Esophagus (tissue), 2 donors: Measurements from ENCODE around the gene CSRP1. TPM values are rescaled to one million over a fixed set of nuclear protein-coding genes. Genes with fewer than 3 reads are reported as not detected.

ENCODE experiments used
- H3K27ac ChIP-seq, 2 donors: one replicate each; pipeline ENCODE4 v1.5.1; 2013; ENCODE audit warnings: low read depth in 2 of 2, mild to moderate bottlenecking in 2 of 2, inconsistent platforms in 1 of 2, low read length in 1 of 2, moderate library complexity in 1 of 2
- H3K27me3 ChIP-seq, 2 donors: one replicate each; pipeline ENCODE4 v1.6.1; 2013; ENCODE audit warnings: low read length in 2 of 2, control low read depth in 1 of 2, mild to moderate bottlenecking in 1 of 2; ENCODE audit not compliant: insufficient read depth in 2 of 2, control insufficient read depth in 1 of 2
- H3K36me3 ChIP-seq, 2 donors: one replicate each; pipeline ENCODE4 v1.6.1; 2013; ENCODE audit warnings: low read length in 1 of 2; ENCODE audit not compliant: control insufficient read depth in 2 of 2, insufficient read depth in 2 of 2
- H3K4me1 ChIP-seq, 2 donors: one replicate each; pipeline ENCODE4 v1.6.1; 2013; ENCODE audit warnings: low read length in 1 of 2; ENCODE audit not compliant: control insufficient read depth in 2 of 2, insufficient read depth in 2 of 2
- H3K4me3 ChIP-seq, 2 donors: one replicate each; pipeline ENCODE4 v1.5.1; 2013; ENCODE audit warnings: low read length in 2 of 2, mild to moderate bottlenecking in 2 of 2, low read depth in 1 of 2, moderate library complexity in 1 of 2
- H3K9me3 ChIP-seq, 2 donors: one replicate each; pipeline ENCODE4 v1.6.1; 2013; ENCODE audit warnings: mild to moderate bottlenecking in 2 of 2, low read depth in 1 of 2, low read length in 1 of 2, moderate library complexity in 1 of 2; ENCODE audit not compliant: control insufficient read depth in 2 of 2, insufficient read depth in 1 of 2
- WGBS, 2 donors: extraction: QIAGEN DNeasy Blood & Tissue Kit; methylation state at CpG; one replicate each; pipeline ENCODE4 v1.1.7; 2013; 5-methylcytosine and 5-hydroxymethylcytosine counted together
- polyA plus RNA-seq, 2 donors: library from polyadenylated mRNA; stranded (reverse); fragments of 200-250 nt; gene quantifications; one replicate each; pipeline ENCODE4 v1.2.3, GENCODE V29; 2013
- donor health status: healthy with polysubstance abuse.
- donor health status: Bipolar disorder and iron deficiency.

CSRP1 gene
- polyA plus RNA-seq, 2 donors = 174 to 333 TPM

DNA sequence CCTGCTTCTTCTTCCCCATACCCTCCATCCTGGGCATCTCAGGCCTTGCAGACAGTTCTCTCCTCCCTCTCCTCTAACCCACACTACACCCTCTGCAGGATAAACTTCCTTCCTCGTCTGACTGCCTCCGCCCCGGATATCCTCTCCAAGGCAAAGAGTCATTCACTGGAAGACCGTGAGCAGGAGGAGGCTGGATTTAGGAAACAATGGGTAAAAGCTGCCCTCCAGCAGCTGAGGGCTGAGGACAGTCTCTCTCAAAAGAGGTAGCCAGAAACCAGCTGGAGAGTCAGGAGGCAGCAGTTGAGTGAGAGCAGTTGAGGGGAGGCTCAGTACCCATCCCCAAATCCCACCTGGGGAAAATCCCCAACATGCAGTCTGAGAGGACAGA is 1.4 kb downstream of the CSRP1 start:
- H3K27me3 ChIP-seq = no peaks in the 10 kb centered on the region
- WGBS, 2 donors = 6 to 13% methylated on average over 4 of the region's 4 CpGs
- H3K27ac ChIP-seq = peak overlapping the region; percentile 92 to 97
- H3K4me3 ChIP-seq = peak overlapping the region; percentile 86 to 91
- no peaks in the 10 kb centered on the region for H3K9me3 ChIP-seq
- H3K36me3 ChIP-seq = no peaks in the 10 kb centered on the region
- peaks cover 12 to 21% of the 10 kb centered on the region in 2 donors for H3K4me1 ChIP-seq

DNA sequence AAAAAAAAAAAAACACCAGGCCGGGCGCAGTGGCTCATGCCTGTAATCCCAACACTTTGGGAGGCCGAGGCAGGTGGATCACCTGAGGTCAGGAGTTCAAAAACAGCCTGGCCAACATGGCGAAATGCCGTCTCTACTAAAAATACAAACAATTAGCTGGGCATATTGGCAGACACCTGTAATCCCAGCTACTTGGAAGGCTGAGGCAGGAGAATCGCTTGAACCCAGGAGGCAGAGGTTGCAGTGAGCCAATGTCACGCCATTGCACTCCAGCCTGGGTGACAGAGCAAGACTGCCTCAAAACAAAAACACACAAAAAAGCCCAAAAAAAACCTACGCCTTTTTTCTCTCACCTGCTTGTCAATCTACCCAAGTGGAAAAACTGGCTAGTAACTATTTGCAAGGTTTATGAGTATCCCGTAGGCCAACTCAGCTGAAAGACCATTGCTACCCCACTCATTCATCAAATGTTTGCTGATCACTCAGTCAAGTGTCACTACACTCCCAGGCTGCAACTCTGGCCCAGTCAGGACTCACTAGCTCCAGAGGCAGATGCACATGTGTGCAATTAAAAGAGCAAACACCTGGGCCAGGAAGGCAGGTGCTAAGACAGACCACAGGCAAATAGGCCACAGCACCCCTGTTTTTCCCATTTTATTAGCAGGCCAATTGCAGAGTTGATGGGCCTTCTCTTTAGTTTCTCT is 2.0 kb downstream of the CSRP1 start:
- 55 to 65% methylated on average over 9 of the region's 9 CpGs for WGBS, 2 donors
- Histone ChIP-seq H3K27me3 (no peaks in the 10 kb centered on the region), H3K9me3 (no peaks in the 10 kb centered on the region), H3K36me3 (no peaks in the 10 kb centered on the region), H3K4me3 (peak overlapping the region; percentile 86 to 91), H3K27ac (peak overlapping the region; percentile 92 to 97), H3K4me1 (peaks cover 14 to 25% of the 10 kb centered on the region in 2 donors)

DNA sequence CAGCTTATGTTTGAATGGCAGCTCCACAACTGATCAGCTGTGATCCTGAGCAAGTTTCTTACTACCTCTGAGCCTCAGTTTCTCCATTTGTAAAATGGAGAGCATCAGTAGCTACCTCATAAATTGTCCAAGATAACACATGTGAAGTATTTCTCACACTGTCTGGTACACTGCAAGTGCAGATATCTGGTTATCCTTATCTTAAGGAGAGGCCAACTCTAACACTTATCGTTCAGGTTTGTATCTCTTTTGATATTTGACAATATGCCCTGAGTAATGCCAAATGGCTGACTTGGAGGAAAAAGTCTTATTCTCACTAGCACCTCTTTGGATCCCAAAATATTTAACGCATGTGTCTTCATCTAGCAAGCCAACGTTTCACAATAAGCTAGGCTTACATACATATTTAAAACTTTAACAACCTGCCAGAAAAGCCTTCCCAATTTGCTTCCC is 2.7 kb downstream of the CSRP1 start:
- Histone ChIP-seq H3K4me3 (peak overlapping the region in 1 of 2 donors; percentile 38), H3K27ac (peak overlapping the region; percentile 85 to 97), H3K9me3 (no peaks in the 10 kb centered on the region), H3K36me3 (peaks cover 0 to under 1% of the 10 kb centered on the region in 2 donors), H3K27me3 (no peaks in the 10 kb centered on the region), H3K4me1 (peaks cover 17 to 28% of the 10 kb centered on the region in 2 donors)
- 39 to 49% methylated on average over 3 of the region's 3 CpGs for WGBS, 2 donors

DNA sequence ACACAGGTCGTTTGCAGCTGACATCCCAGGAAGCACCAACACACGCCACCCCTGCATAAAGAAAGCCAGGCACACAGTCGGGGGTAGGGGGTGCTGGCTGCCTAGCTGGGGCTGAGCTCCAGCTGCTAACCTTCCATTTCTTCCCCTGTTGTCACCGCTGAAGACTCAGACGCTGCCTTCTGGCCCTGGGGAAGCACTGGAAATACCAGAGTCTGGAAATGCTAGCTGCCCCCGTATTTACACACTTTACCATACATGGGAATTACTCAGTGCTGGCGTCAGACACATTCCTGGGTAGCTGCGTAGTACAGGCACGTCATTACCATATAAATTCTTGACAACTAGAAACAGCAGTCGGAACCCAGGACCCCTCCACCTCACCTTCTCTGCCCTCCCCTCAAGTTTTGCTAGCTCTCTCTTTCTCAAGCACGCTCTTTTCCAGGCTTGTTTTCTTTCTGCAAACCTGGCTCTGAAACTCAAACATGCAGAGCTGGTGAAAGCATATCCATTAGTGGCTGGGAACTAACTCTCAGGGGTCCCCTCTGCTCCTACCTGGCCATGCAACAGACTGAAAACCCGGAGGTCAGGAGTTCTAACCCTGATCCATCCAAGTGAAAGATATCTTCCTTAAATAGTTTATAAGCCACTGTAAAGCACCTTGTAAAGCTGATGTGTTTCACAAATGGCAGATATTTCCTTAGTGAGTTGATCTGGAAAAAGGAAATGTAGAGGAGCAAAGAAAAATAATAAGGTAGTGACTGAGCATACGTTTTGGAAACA is 3.3 kb downstream of the CSRP1 start:
- H3K27ac ChIP-seq = peak overlapping the region; percentile 85 to 90
- H3K27me3 ChIP-seq = no peaks in the 10 kb centered on the region
- H3K36me3 ChIP-seq = peaks cover 4% of the 10 kb centered on the region in 2 donors
- H3K4me1 ChIP-seq = peaks cover 17 to 30% of the 10 kb centered on the region in 2 donors
- 29 to 40% methylated on average over 13 of the region's 13 CpGs for WGBS, 2 donors
- peak overlapping the region in 1 of 2 donors; percentile 38 for H3K4me3 ChIP-seq
- H3K9me3 ChIP-seq = no peaks in the 10 kb centered on the region

DNA sequence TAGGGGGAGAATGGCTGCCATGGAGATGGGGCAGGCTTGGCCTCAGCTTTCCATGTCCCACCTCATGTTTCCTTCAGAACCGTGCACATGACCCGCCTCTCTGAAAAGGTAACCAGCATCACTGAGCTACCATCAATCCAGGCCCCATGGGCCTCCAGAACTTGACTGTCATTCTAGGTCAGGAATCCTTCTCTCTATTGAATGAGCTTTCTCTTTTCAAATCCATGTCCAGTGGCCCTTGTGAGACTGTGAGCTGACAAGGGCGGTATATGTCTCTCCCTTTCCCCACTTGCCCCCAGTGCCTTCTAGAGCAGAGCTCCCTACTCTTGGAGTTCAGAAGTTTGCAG is 4.4 kb downstream of the CSRP1 start:
- peaks cover 4 to 7% of the 10 kb centered on the region in 2 donors for H3K36me3 ChIP-seq
- H3K27me3 ChIP-seq = no peaks in the 10 kb centered on the region
- peaks cover 13 to 34% of the 10 kb centered on the region in 2 donors for H3K4me1 ChIP-seq
- H3K9me3 ChIP-seq = no peaks in the 10 kb centered on the region
- H3K4me3 ChIP-seq = no peak overlapping the region
- H3K27ac ChIP-seq = peak overlapping the region; percentile 18 to 91
- WGBS, 2 donors = 66 to 73% methylated on average over 3 of the region's 3 CpGs

DNA sequence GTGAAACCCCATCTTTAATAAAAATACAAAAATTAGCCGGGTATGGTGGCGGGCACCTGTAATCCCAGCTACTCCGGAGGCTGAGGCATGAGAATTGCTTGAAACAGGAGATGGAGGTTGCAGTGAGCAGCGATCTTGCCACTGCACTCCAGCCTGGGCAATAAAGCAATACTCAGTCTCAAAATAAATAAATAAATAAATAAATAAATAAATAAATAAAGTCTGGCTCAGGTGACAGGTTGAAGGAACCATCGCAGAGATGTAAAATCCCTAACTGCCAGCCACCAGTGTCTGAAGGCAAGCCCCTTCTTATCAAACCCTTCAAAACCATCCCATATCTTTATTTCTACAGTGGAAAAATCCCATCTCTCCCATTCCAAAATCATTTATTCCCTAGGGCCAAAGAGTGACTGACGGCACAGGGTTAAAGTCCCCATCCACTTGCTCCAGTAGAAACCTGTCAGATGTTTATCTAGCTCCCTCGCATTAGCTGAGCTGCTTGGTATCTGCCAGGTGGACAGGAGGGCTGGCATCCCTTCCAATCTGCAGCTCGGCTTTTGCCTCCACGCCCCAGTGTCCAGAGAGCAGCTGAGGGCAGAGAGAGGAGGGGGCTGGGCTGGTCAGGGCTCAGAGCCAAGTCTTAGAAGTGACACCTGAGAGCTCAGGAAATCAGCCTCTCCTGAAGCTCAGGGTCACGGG is 5.0 kb downstream of the CSRP1 start:
- peak overlapping the region; percentile 81 to 91 for H3K27ac ChIP-seq
- WGBS, 2 donors = 56 to 67% methylated on average over 10 of the region's 10 CpGs

DNA sequence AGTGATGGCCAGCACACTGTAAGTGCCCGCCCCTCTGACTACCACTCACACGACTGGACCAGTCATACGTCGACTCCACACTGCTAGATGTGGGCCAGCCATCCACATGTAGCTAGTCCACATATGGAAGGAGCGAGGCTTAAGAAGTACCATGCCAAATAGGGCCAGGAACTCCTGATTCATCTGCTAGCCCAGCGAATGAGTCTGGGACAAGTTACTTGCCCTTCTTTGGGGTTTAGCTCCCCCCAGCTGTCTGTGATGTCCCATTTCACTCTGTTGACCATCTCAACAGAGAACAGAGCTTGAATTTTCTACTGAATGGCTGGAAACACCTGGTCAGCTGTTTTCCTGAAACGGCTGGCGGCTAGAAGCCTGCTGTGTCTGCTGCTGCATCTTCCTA is 5.8 kb downstream of the CSRP1 start:
- Histone ChIP-seq H3K36me3 (peaks cover 4 to 7% of the 10 kb centered on the region in 2 donors), H3K4me3 (no peak overlapping the region), H3K9me3 (no peaks in the 10 kb centered on the region), H3K27ac (peak overlapping the region; percentile 81 to 91), H3K4me1 (peaks cover 12 to 33% of the 10 kb centered on the region in 2 donors), H3K27me3 (no peaks in the 10 kb centered on the region)
- 68 to 78% methylated on average over 8 of the region's 8 CpGs for WGBS, 2 donors

More for the DNA sequence above, 5.0 kb downstream of the CSRP1 start:
- peaks cover 4 to 7% of the 10 kb centered on the region in 2 donors for H3K36me3 ChIP-seq
- H3K4me1 ChIP-seq = peaks cover 12 to 30% of the 10 kb centered on the region in 2 donors
- H3K27me3 ChIP-seq = no peaks in the 10 kb centered on the region
- H3K9me3 ChIP-seq = no peaks in the 10 kb centered on the region
- no peak overlapping the region for H3K4me3 ChIP-seq

DNA sequence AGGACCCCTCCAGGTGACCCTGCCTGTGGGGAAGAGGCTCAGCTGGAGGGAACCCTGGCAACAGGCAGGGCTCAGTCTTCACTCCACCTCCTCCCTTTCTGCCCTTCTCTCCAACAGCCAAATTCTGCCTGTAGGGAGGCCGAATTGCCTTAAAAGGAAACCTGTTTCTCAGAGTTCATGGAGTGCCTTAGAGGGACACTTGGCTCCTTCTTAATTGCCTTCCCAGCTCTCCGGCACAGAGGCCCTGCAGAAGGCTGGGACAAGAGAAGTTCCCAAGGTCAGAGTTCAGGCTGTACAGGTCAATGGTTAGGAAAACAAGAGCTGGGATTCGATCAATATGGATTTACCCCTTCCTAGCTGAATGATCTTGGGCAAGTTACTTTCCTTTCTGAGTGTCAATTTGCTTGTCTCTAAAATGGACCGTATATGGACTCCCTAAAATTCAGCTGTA is 6.2 kb downstream of the CSRP1 start:
- Histone ChIP-seq H3K4me1 (peaks cover 12 to 33% of the 10 kb centered on the region in 2 donors), H3K9me3 (no peaks in the 10 kb centered on the region), H3K4me3 (no peak overlapping the region), H3K27me3 (no peaks in the 10 kb centered on the region), H3K27ac (peak overlapping the region; percentile 81 to 91), H3K36me3 (peaks cover 4 to 7% of the 10 kb centered on the region in 2 donors)
- 37 to 40% methylated on average over 4 of the region's 4 CpGs for WGBS, 2 donors
